Endothelial cell of umbilical vein (primary cell): Measurements from ENCODE around the gene KCND2. TPM values are rescaled to one million over a fixed set of nuclear protein-coding genes. Genes with fewer than 3 reads are reported as not detected.

Experiments used
- BruUV-seq: library from RNA; stranded (reverse); fragments of 400-500 nt; replicated peaks from 2 replicates; lab custom pipeline; 2021; lab: Mats Ljungman, UMichigan
- CTCF ChIA-PET: fragments of 300-600, 350-600 bp; sonication (Branson Sonifier 250); formaldehyde crosslinking; loops from one replicate; lab custom pipeline; 2021; ENCODE audit warnings: antibody characterized with exemption, inconsistent platforms; lab: Charles Lee
- POLR2A ChIA-PET: fragments of 300-600, 350-600 bp; sonication (Branson Sonifier 250); formaldehyde crosslinking; loops from one replicate; lab custom pipeline; 2021; ENCODE audit warnings: antibody characterized with exemption, inconsistent platforms; lab: Charles Lee
- DNase-seq: peaks from one replicate; pipeline ENCODE4 v3.0.0-alpha.2; 2011; ENCODE audit warnings: low read depth, low spot score
- FAIRE-seq: peaks from 2 replicates; lab custom pipeline; 2011; peaks lifted over from hg19 to GRCh38; lab: Jason Lieb, UNC
- H2AFZ ChIP-seq: 2 replicates; pipeline ENCODE4 v1.6.0; 2012; ENCODE audit warnings: low read depth, low read length, control low read depth, inconsistent platforms
- H3K27ac ChIP-seq: 2 replicates; pipeline ENCODE4 v1.5.1; 2011; ENCODE audit warnings: low read depth, mild to moderate bottlenecking, control low read depth, low read length, moderate library complexity; ENCODE audit not compliant: insufficient read depth
- H3K27me3 ChIP-seq, 2 experiments: 2 replicates each; pipeline versions ENCODE4 v1.6.0 to v1.6.1; 2011; ENCODE audit warnings: low read length in 2 of 2, mixed read lengths in 1 of 2; ENCODE audit not compliant: control insufficient read depth in 2 of 2, insufficient read depth in 2 of 2
- H3K36me3 ChIP-seq, 2 experiments: 2 replicates in 1 of 2; 3 replicates in 1 of 2; pipeline ENCODE4 v1.5.1; 2011; ENCODE audit warnings: low read length in 2 of 2, mild to moderate bottlenecking in 1 of 2, moderate library complexity in 1 of 2; ENCODE audit not compliant: control insufficient read depth in 2 of 2, insufficient read depth in 2 of 2; ENCODE audit errors: extremely low read depth in 1 of 2
- H3K4me1 ChIP-seq: 3 replicates; pipeline ENCODE4 v1.5.1; 2011; ENCODE audit warnings: mild to moderate bottlenecking, low read length; ENCODE audit not compliant: control insufficient read depth, insufficient read depth; ENCODE audit errors: extremely low read depth
- H3K4me2 ChIP-seq: 2 replicates; pipeline ENCODE4 v1.6.1; 2011; ENCODE audit warnings: low read length, control low read depth, mixed read lengths; ENCODE audit not compliant: insufficient read depth
- H3K4me3 ChIP-seq, 3 experiments: fragments of 200-600 bp in 1 of 3; sonication (generic), shearing (Covaris generic) in 1 of 3; replicated peaks in 1 of 3; 2 replicates each; pipeline ENCODE4 v1.5.1; 2011 to 2016; ENCODE audit warnings: control low read depth in 3 of 3, low read length in 3 of 3, mild to moderate bottlenecking in 2 of 3, inconsistent platforms in 1 of 3, low read depth in 1 of 3, moderate library complexity in 1 of 3; ENCODE audit not compliant: insufficient read depth in 1 of 3
- H3K79me2 ChIP-seq: 2 replicates; pipeline ENCODE4 v1.6.0; 2012; ENCODE audit warnings: low read length, inconsistent platforms; ENCODE audit not compliant: control insufficient read depth, insufficient read depth
- H3K9ac ChIP-seq: replicated peaks from 2 replicates; pipeline ENCODE3; 2011; ENCODE audit warnings: low read length, control low read depth; ENCODE audit not compliant: insufficient read depth; ENCODE audit errors: extremely low read depth
- H3K9me1 ChIP-seq: replicated peaks from 3 replicates; pipeline ENCODE4 v1.6.0; 2011; ENCODE audit warnings: mild to moderate bottlenecking, low read length; ENCODE audit not compliant: control insufficient read depth, insufficient read depth; ENCODE audit errors: extremely low read depth
- H3K9me3 ChIP-seq: replicated peaks from 2 replicates; pipeline ENCODE4 v1.5.1; 2012; ENCODE audit warnings: low read length, inconsistent platforms; ENCODE audit not compliant: control insufficient read depth, insufficient read depth
- H4K20me1 ChIP-seq: replicated peaks from 2 replicates; pipeline ENCODE3; 2011; ENCODE audit warnings: mild to moderate bottlenecking, low read length; ENCODE audit not compliant: control insufficient read depth, insufficient read depth; ENCODE audit errors: extremely low read depth
- EZH2 ChIP-seq: IDR thresholded peaks from 2 replicates; pipeline ENCODE4 v1.6.1; 2012; ENCODE audit warnings: borderline replicate concordance, low read depth, mild to moderate bottlenecking, moderate library complexity, low read length, inconsistent platforms; ENCODE audit not compliant: severe bottlenecking
- FOS ChIP-seq: IDR thresholded peaks from 2 replicates; pipeline ENCODE4 v1.6.1; 2011; ENCODE audit warnings: mild to moderate bottlenecking, low read length, moderate library complexity, borderline replicate concordance; ENCODE audit not compliant: insufficient read depth
- GATA2 ChIP-seq: IDR thresholded peaks from 2 replicates; pipeline ENCODE4 v1.7.0; 2011; ENCODE audit warnings: low read depth, mild to moderate bottlenecking, moderate library complexity, mixed read lengths, low read length; ENCODE audit not compliant: insufficient read length, insufficient read depth
- JUN ChIP-seq: IDR thresholded peaks from 2 replicates; pipeline ENCODE4 v1.6.1; 2011; ENCODE audit warnings: borderline replicate concordance, low read depth; ENCODE audit not compliant: insufficient read length, insufficient read depth
- MAX ChIP-seq: IDR thresholded peaks from 2 replicates; pipeline ENCODE4 v1.6.1; 2011; ENCODE audit not compliant: insufficient read depth, insufficient read length
- MYC ChIP-seq: IDR thresholded peaks from one replicate; pipeline ENCODE4 v1.6.1; 2011; ENCODE audit warnings: mild to moderate bottlenecking, low read depth, low read length
- POLR2A ChIP-seq: IDR thresholded peaks from 2 replicates; pipeline ENCODE4 v1.6.1; 2012; ENCODE audit warnings: low read depth, mild to moderate bottlenecking, control low read depth, low read length
- POLR2AphosphoS5 ChIP-seq: IDR thresholded peaks from 2 replicates; pipeline ENCODE4 v1.6.1; 2012; ENCODE audit warnings: low read depth, mild to moderate bottlenecking, control low read depth, low read length, moderate library complexity; ENCODE audit not compliant: insufficient read depth
- dilution Hi-C: fragments of 300-500 bp; cut with MboI; formaldehyde crosslinking; loops from one replicate; pipeline ENCODE4 v1.15.0; 2019; ENCODE audit warnings: low sequenced_read_pairs; ENCODE audit not compliant: extremely low pct_ligation_motif_present
- intact Hi-C: fragments of 100-400 bp; cut with micrococcal nuclease; formaldehyde crosslinking; loops from one replicate; pipeline ENCODE4 v1.10.0; 2022
- polyA plus RNA-seq, 4 experiments: library from polyadenylated mRNA; depleted of rRNA in 3 of 4; stranded (reverse) in 3 of 4; unstranded in 1 of 4; fragments of >200 nt; gene quantifications; 2 replicates each; pipeline versions ENCODE4 v1.2.1 to v1.2.3, GENCODE V29; 2011 to 2012; ENCODE audit warnings: missing spikeins in 1 of 4
- total RNA-seq: library from RNA; stranded (reverse); gene quantifications from 2 replicates; pipeline ENCODE4 v1.2.3, GENCODE V29; 2021
- TF ChIP-seq, protein P1 (sequence below), 2 donors: IDR thresholded peaks; 1 replicate in 1 of 2; 2 replicates in 1 of 2; pipeline ENCODE4 v1.5.1; 2011; ENCODE audit warnings: low read length in 2 of 2, mild to moderate bottlenecking in 2 of 2, moderate library complexity in 2 of 2, control low read depth in 1 of 2, inconsistent platforms in 1 of 2, low read depth in 1 of 2; ENCODE audit not compliant: insufficient read depth in 1 of 2; ENCODE audit errors: extremely low read depth in 1 of 2

Gene KCND2
- total and polyA plus RNA-seq, 2 donors (not counting 3 experiments of a cell fraction or from before 2014, with no cell fraction given): not detected

DNA sequence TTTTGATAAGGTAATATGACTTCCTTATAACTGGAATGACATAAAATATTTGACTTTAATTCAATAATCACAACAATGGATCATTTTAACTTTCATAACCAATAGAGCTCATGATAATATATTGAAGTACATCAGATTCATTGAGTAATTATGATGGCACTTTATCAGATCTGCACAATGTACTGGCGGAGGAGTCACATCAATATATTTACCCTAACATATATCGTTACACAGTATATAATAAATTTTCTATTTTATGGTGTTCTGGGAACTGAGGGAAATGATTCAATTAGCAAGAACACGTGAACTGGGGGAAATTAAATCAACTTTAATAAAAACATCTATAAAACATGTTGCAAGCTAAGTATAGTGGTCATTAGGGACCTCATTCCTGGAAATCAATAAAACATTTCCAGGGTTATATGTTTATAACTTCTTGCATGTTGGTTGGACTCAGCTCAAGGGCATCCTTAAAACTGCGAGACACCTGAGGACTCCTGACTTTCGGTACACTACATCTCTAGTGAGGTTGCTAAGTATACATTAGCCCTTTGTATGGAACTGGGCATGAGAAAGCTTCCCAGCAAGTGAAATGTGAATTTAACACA, 254.0 kb downstream of the KCND2 start:
- CTCF ChIA-PET: no interaction called here
- Histone ChIP-seq H3K9ac (no peak overlapping the region), H3K79me2 (no peaks in the 10 kb centered on the region), H3K4me1 (no peaks in the 10 kb centered on the region), H3K4me3 (no peak overlapping the region), H3K4me2 (no peak overlapping the region), H2AFZ (no peak overlapping the region), H3K9me1 (no peaks in the 10 kb centered on the region), H3K27me3 (no peaks in the 10 kb centered on the region), H3K36me3 (no peaks in the 10 kb centered on the region), H4K20me1 (no peaks in the 10 kb centered on the region), H3K9me3 (no peaks in the 10 kb centered on the region), H3K27ac (no peak overlapping the region)
- DNase-seq: no peak
- POLR2A ChIA-PET: no interaction called here
- dilution Hi-C loops: no loop called here
- no TSS peak for BruUV-seq
- FAIRE-seq: no peak
- intact Hi-C loops: no loop called here
- TF ChIP-seq EZH2 (no peak), MAX (no peak), POLR2AphosphoS5 (no peak), POLR2A (no peak), JUN (no peak), FOS (no peak), MYC (no peak), GATA2 (no peak)
- TF ChIP-seq, protein P1, sequence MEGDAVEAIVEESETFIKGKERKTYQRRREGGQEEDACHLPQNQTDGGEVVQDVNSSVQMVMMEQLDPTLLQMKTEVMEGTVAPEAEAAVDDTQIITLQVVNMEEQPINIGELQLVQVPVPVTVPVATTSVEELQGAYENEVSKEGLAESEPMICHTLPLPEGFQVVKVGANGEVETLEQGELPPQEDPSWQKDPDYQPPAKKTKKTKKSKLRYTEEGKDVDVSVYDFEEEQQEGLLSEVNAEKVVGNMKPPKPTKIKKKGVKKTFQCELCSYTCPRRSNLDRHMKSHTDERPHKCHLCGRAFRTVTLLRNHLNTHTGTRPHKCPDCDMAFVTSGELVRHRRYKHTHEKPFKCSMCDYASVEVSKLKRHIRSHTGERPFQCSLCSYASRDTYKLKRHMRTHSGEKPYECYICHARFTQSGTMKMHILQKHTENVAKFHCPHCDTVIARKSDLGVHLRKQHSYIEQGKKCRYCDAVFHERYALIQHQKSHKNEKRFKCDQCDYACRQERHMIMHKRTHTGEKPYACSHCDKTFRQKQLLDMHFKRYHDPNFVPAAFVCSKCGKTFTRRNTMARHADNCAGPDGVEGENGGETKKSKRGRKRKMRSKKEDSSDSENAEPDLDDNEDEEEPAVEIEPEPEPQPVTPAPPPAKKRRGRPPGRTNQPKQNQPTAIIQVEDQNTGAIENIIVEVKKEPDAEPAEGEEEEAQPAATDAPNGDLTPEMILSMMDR (IDR thresholded peaks at IDR 0.05; ENCODE audit: extremely low read depth in 1 of 2, insufficient read depth in 1 of 2, low read depth in 1 of 2, low read length in 2 of 2): no peak
